OCI-LY1 (cell line): ENCODE data around the gene PTPRN2.

Experiments
- CTCF ChIP-seq: fragments of 200-600 bp; sonication (generic), shearing (Covaris generic); IDR thresholded peaks from 2 replicates; pipeline ENCODE4 v1.5.1; 2017; ENCODE audit warnings: mild to moderate bottlenecking, antibody characterized with exemption, low read length, moderate library complexity, mixed read lengths
- EZH2 ChIP-seq: fragments of 200-600 bp; sonication (generic), shearing (Covaris generic); IDR thresholded peaks from 2 replicates; pipeline ENCODE4 v1.8.0; 2017; ENCODE audit warnings: borderline replicate concordance, mixed run types, mild to moderate bottlenecking, antibody characterized with exemption, low read length, moderate library complexity, mixed read lengths

- TF ChIP-seq CTCF: no peak
- TF ChIP-seq EZH2: no peak
Measured at GRCh38 chr7:158061884-158062656, 525.6 kb downstream of the PTPRN2 start.
